Endothelial cell of umbilical vein (primary cell): Measurements from ENCODE around the gene PLBD2. TPM values are rescaled to one million over a fixed set of nuclear protein-coding genes. Genes with fewer than 3 reads are reported as not detected.

Experiments
- BruUV-seq: library from RNA; stranded (reverse); fragments of 400-500 nt; replicated peaks from 2 replicates; lab custom pipeline; 2021; lab: Mats Ljungman, UMichigan
- CTCF ChIA-PET: fragments of 300-600, 350-600 bp; sonication (Branson Sonifier 250); formaldehyde crosslinking; loops from one replicate; lab custom pipeline; 2021; ENCODE audit warnings: antibody characterized with exemption, inconsistent platforms; lab: Charles Lee
- POLR2A ChIA-PET: fragments of 300-600, 350-600 bp; sonication (Branson Sonifier 250); formaldehyde crosslinking; loops from one replicate; lab custom pipeline; 2021; ENCODE audit warnings: antibody characterized with exemption, inconsistent platforms; lab: Charles Lee
- DNase-seq: peaks from one replicate; pipeline ENCODE4 v3.0.0-alpha.2; 2011; ENCODE audit warnings: low read depth, low spot score
- FAIRE-seq: peaks from 2 replicates; lab custom pipeline; 2011; peaks lifted over from hg19 to GRCh38; lab: Jason Lieb, UNC
- H2AFZ ChIP-seq: 2 replicates; pipeline ENCODE4 v1.6.0; 2012; ENCODE audit warnings: low read depth, low read length, control low read depth, inconsistent platforms
- H3K27ac ChIP-seq: 2 replicates; pipeline ENCODE4 v1.5.1; 2011; ENCODE audit warnings: low read depth, mild to moderate bottlenecking, control low read depth, low read length, moderate library complexity; ENCODE audit not compliant: insufficient read depth
- H3K27me3 ChIP-seq, 2 experiments: 2 replicates each; pipeline versions ENCODE4 v1.6.0 to v1.6.1; 2011; ENCODE audit warnings: low read length in 2 of 2, mixed read lengths in 1 of 2; ENCODE audit not compliant: control insufficient read depth in 2 of 2, insufficient read depth in 2 of 2
- H3K36me3 ChIP-seq, 2 experiments: 2 replicates in 1 of 2; 3 replicates in 1 of 2; pipeline ENCODE4 v1.5.1; 2011; ENCODE audit warnings: low read length in 2 of 2, mild to moderate bottlenecking in 1 of 2, moderate library complexity in 1 of 2; ENCODE audit not compliant: control insufficient read depth in 2 of 2, insufficient read depth in 2 of 2; ENCODE audit errors: extremely low read depth in 1 of 2
- H3K4me1 ChIP-seq: 3 replicates; pipeline ENCODE4 v1.5.1; 2011; ENCODE audit warnings: mild to moderate bottlenecking, low read length; ENCODE audit not compliant: control insufficient read depth, insufficient read depth; ENCODE audit errors: extremely low read depth
- H3K4me2 ChIP-seq: 2 replicates; pipeline ENCODE4 v1.6.1; 2011; ENCODE audit warnings: low read length, control low read depth, mixed read lengths; ENCODE audit not compliant: insufficient read depth
- H3K4me3 ChIP-seq, 3 experiments: fragments of 200-600 bp in 1 of 3; sonication (generic), shearing (Covaris generic) in 1 of 3; replicated peaks in 1 of 3; 2 replicates each; pipeline ENCODE4 v1.5.1; 2011 to 2016; ENCODE audit warnings: control low read depth in 3 of 3, low read length in 3 of 3, mild to moderate bottlenecking in 2 of 3, inconsistent platforms in 1 of 3, low read depth in 1 of 3, moderate library complexity in 1 of 3; ENCODE audit not compliant: insufficient read depth in 1 of 3
- H3K79me2 ChIP-seq: 2 replicates; pipeline ENCODE4 v1.6.0; 2012; ENCODE audit warnings: low read length, inconsistent platforms; ENCODE audit not compliant: control insufficient read depth, insufficient read depth
- H3K9ac ChIP-seq: replicated peaks from 2 replicates; pipeline ENCODE3; 2011; ENCODE audit warnings: low read length, control low read depth; ENCODE audit not compliant: insufficient read depth; ENCODE audit errors: extremely low read depth
- H3K9me1 ChIP-seq: replicated peaks from 3 replicates; pipeline ENCODE4 v1.6.0; 2011; ENCODE audit warnings: mild to moderate bottlenecking, low read length; ENCODE audit not compliant: control insufficient read depth, insufficient read depth; ENCODE audit errors: extremely low read depth
- H3K9me3 ChIP-seq: replicated peaks from 2 replicates; pipeline ENCODE4 v1.5.1; 2012; ENCODE audit warnings: low read length, inconsistent platforms; ENCODE audit not compliant: control insufficient read depth, insufficient read depth
- H4K20me1 ChIP-seq: replicated peaks from 2 replicates; pipeline ENCODE3; 2011; ENCODE audit warnings: mild to moderate bottlenecking, low read length; ENCODE audit not compliant: control insufficient read depth, insufficient read depth; ENCODE audit errors: extremely low read depth
- CTCF ChIP-seq, 2 donors: IDR thresholded peaks; 1 replicate in 1 of 2; 2 replicates in 1 of 2; pipeline ENCODE4 v1.5.1; 2011; ENCODE audit warnings: low read length in 2 of 2, mild to moderate bottlenecking in 2 of 2, moderate library complexity in 2 of 2, control low read depth in 1 of 2, inconsistent platforms in 1 of 2, low read depth in 1 of 2; ENCODE audit not compliant: insufficient read depth in 1 of 2; ENCODE audit errors: extremely low read depth in 1 of 2
- EZH2 ChIP-seq: IDR thresholded peaks from 2 replicates; pipeline ENCODE4 v1.6.1; 2012; ENCODE audit warnings: borderline replicate concordance, low read depth, mild to moderate bottlenecking, moderate library complexity, low read length, inconsistent platforms; ENCODE audit not compliant: severe bottlenecking
- FOS ChIP-seq: IDR thresholded peaks from 2 replicates; pipeline ENCODE4 v1.6.1; 2011; ENCODE audit warnings: mild to moderate bottlenecking, low read length, moderate library complexity, borderline replicate concordance; ENCODE audit not compliant: insufficient read depth
- GATA2 ChIP-seq: IDR thresholded peaks from 2 replicates; pipeline ENCODE4 v1.7.0; 2011; ENCODE audit warnings: low read depth, mild to moderate bottlenecking, moderate library complexity, mixed read lengths, low read length; ENCODE audit not compliant: insufficient read length, insufficient read depth
- JUN ChIP-seq: IDR thresholded peaks from 2 replicates; pipeline ENCODE4 v1.6.1; 2011; ENCODE audit warnings: borderline replicate concordance, low read depth; ENCODE audit not compliant: insufficient read length, insufficient read depth
- MAX ChIP-seq: IDR thresholded peaks from 2 replicates; pipeline ENCODE4 v1.6.1; 2011; ENCODE audit not compliant: insufficient read depth, insufficient read length
- MYC ChIP-seq: IDR thresholded peaks from one replicate; pipeline ENCODE4 v1.6.1; 2011; ENCODE audit warnings: mild to moderate bottlenecking, low read depth, low read length
- POLR2A ChIP-seq: IDR thresholded peaks from 2 replicates; pipeline ENCODE4 v1.6.1; 2012; ENCODE audit warnings: low read depth, mild to moderate bottlenecking, control low read depth, low read length
- POLR2AphosphoS5 ChIP-seq: IDR thresholded peaks from 2 replicates; pipeline ENCODE4 v1.6.1; 2012; ENCODE audit warnings: low read depth, mild to moderate bottlenecking, control low read depth, low read length, moderate library complexity; ENCODE audit not compliant: insufficient read depth
- dilution Hi-C: fragments of 300-500 bp; cut with MboI; formaldehyde crosslinking; loops from one replicate; pipeline ENCODE4 v1.15.0; 2019; ENCODE audit warnings: low sequenced_read_pairs; ENCODE audit not compliant: extremely low pct_ligation_motif_present
- intact Hi-C: fragments of 100-400 bp; cut with micrococcal nuclease; formaldehyde crosslinking; loops from one replicate; pipeline ENCODE4 v1.10.0; 2022
- polyA plus RNA-seq, 4 experiments: library from polyadenylated mRNA; depleted of rRNA in 3 of 4; stranded (reverse) in 3 of 4; unstranded in 1 of 4; fragments of >200 nt; gene quantifications; 2 replicates each; pipeline versions ENCODE4 v1.2.1 to v1.2.3, GENCODE V29; 2011 to 2012; ENCODE audit warnings: missing spikeins in 1 of 4
- total RNA-seq: library from RNA; stranded (reverse); gene quantifications from 2 replicates; pipeline ENCODE4 v1.2.3, GENCODE V29; 2021

PLBD2 gene
- total and polyA plus RNA-seq, 2 donors (not counting 3 experiments of a cell fraction or from before 2014, with no cell fraction given), result 24.4 to 46.8 TPM

DNA sequence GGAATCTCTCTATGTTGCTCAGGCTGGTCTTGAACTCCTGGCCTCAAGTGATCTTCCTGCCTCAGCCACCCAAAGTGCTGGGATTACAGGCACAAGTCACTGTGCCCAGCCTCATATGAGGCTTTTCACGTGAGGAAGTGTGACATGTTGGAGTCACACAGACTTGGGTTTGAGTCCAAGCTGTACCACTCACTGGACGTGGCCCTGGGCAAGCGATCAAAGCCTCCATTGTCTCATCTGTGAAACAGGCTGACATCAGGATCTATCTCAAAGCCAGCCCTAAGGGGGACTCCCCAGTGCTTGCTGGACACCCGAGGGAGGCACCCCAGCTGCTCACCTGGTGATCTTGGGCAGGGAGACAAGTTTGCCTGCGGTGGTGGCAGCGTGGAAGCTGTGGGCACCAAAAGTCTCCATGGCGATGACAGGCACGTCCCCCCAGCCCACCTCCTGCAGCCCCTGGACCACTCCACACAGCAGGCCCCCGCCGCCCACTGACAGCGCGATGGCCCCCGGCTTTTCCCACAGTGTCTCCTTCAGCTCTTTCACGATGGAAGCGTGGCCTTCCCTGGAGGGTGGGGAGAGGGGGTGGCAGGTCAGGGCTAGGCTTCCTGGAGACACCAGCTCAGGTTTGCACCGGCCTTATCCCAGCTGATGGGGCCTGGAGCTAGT is 38.6 kb downstream of the PLBD2 start:
- FAIRE-seq, result no peak
- ChIA-PET CTCF (interaction anchor here (0.7 kb wide), 1 partner anchor 10 kb away, joined by 3 read pairs; no protein-coding TSS in a partner anchor), POLR2A (no interaction called here)
- Histone ChIP-seq H3K9ac (no peak overlapping the region), H4K20me1 (no peaks in the 10 kb centered on the region), H3K9me3 (no peaks in the 10 kb centered on the region), H3K27ac (no peak overlapping the region), H3K4me3 (no peak overlapping the region), H3K36me3 (no peaks in the 10 kb centered on the region), H3K9me1 (no peaks in the 10 kb centered on the region), H3K27me3 (no peaks in the 10 kb centered on the region), H3K4me2 (no peak overlapping the region), H3K4me1 (no peaks in the 10 kb centered on the region), H2AFZ (no peak overlapping the region), H3K79me2 (no peaks in the 10 kb centered on the region)
- TF ChIP-seq CTCF (IDR thresholded peaks at IDR 0.05; ENCODE audit: extremely low read depth in 1 of 2, insufficient read depth in 1 of 2, low read depth in 1 of 2, low read length in 2 of 2) (no peak), JUN (no peak), EZH2 (no peak), POLR2A (no peak), MAX (no peak), FOS (no peak), MYC (no peak), POLR2AphosphoS5 (no peak), GATA2 (no peak)
- intact Hi-C loops, result no loop called here
- DNase-seq, result no peak
- BruUV-seq, result no TSS peak
- dilution Hi-C loops, result no loop called here
